Right lung (tissue), 5 donors: ENCODE results near the gene CILP. TPM values are rescaled to one million over a fixed set of nuclear protein-coding genes. Genes with fewer than 3 reads are reported as not detected.

Experiments
- DNase-seq, 2 donors: peaks; one replicate each; pipeline ENCODE4 v3.0.0-alpha.2; 2013
- polyA plus RNA-seq, 5 donors: library from polyadenylated mRNA; unstranded; fragments of 120-200 nt; gene quantifications; one replicate each; pipeline versions ENCODE4 v1.2.1 to v1.2.3, GENCODE V29; 2013; ENCODE audit warnings: inconsistent platforms in 1 of 5, low replicate concordance in 1 of 5; ENCODE audit not compliant: insufficient read length in 5 of 5, insufficient read depth in 1 of 5

Gene CILP
- polyA plus RNA-seq, 5 donors = 1.3 to 2.8 (median 1.7) TPM

- DNase-seq = no peak
Observed at GRCh38 chr15:65156692-65157091, 54.6 kb downstream of the CILP start.

GRCh38 chr15:65154720-65155119, 56.6 kb downstream of the CILP start:
- DNase-seq = no peak

- no peak for DNase-seq
Observed at GRCh38 chr15:65147902-65148301, 63.4 kb downstream of the CILP start.

GRCh38 chr15:65146438-65146837, 64.8 kb downstream of the CILP start:
- DNase-seq = no peak

Other genes starting within 250 kb of the CILP start
- 100 to 1,000 TPM in 3 of 5 donors, 10 to 100 TPM in 2; 95.9 to 115 (median 102) TPM for gene SPG21, start 221.6 kb downstream of the CILP start, polyA plus RNA-seq
- gene MTFMT, start 181.8 kb downstream of the CILP start, polyA plus RNA-seq = 10 to 100 TPM; 16.0 to 20.5 (median 18.7) TPM
- 10 to 100 TPM; 11.2 to 17.8 (median 15.1) TPM for gene SLC51B, start 166.1 kb downstream of the CILP start, polyA plus RNA-seq
- gene RASL12, start 143.5 kb downstream of the CILP start, polyA plus RNA-seq = 100 to 1,000 TPM in 3 of 5 donors, 10 to 100 TPM in 2; 94.9 to 131 (median 107) TPM
- 1 to 10 TPM in 1 of 5 donors, under 1 TPM in 4; 0.31 to 1.6 (median 0.89) TPM for gene KBTBD13, start 134.7 kb downstream of the CILP start, polyA plus RNA-seq
- gene UBAP1L, start 96.3 kb downstream of the CILP start, polyA plus RNA-seq = 10 to 100 TPM in 3 of 5 donors, 1 to 10 TPM in 2; 7.1 to 11.7 (median 10.5) TPM
- 10 to 100 TPM; 29.6 to 37.8 (median 34.9) TPM for gene PDCD7, start 77.7 kb downstream of the CILP start, polyA plus RNA-seq
- 10 to 100 TPM; 44.9 to 75.0 (median 67.9) TPM for gene CLPX, start 26.1 kb downstream of the CILP start, polyA plus RNA-seq
- 10 to 100 TPM; 18.2 to 21.6 (median 19.8) TPM for gene PARP16, start 75.4 kb upstream of the CILP start, polyA plus RNA-seq
- gene RNU5A-1, start 84.6 kb upstream of the CILP start, polyA plus RNA-seq = not detected
- gene RNU5B-1, start 93.2 kb upstream of the CILP start, polyA plus RNA-seq = not detected
- 10 to 100 TPM in 3 of 5 donors, 1 to 10 TPM in 2; 5.5 to 12.9 (median 10.8) TPM for gene IGDCC3, start 166.5 kb upstream of the CILP start, polyA plus RNA-seq
- 10 to 100 TPM; 30.0 to 45.0 (median 41.3) TPM for gene IGDCC4, start 211.5 kb upstream of the CILP start, polyA plus RNA-seq